ENCODE measurements around the gene ARHGEF39.

GRCh38 chr9:35673132-35674024 is 8.4 kb upstream of the ARHGEF39 start, which contains the start of gene CA9:
- TF ChIP-seq POLR2A (IDR thresholded peaks at IDR 0.05) (no peak), POLR2AphosphoS5 (IDR thresholded peaks at IDR 0.05) (no peak)

Measured in breast epithelium (tissue), 3 donors.